ENCODE data around the gene CRAT. TPM values are rescaled to one million over a fixed set of nuclear protein-coding genes. Genes with fewer than 3 reads are reported as not detected.

CRAT gene
- total and polyA plus RNA-seq, 8 donors = 13.0 to 92.2 (median 29.2) TPM

- TF ChIP-seq CTCF (IDR thresholded peaks at IDR 0.05) = no peak
- TF ChIP-seq EP300 (IDR thresholded peaks at IDR 0.05) = no peak
- TF ChIP-seq POLR2A (IDR thresholded peaks at IDR 0.05) = no peak
- TF ChIP-seq POLR2AphosphoS5 (IDR thresholded peaks at IDR 0.05) = no peak
- Histone ChIP-seq H3K4me3 (no peak overlapping the region), H3K27me3 (no peaks in the 10 kb centered on the region), H3K9me3 (no peaks in the 10 kb centered on the region), H3K4me1 (peaks cover 6 to 23% (median 10%) of the 10 kb centered on the region in 4 donors), H3K27ac (no peak overlapping the region), H3K36me3 (peaks cover 6 to 70% (median 55%) of the 10 kb centered on the region in 4 donors)
- intact Hi-C loops (cut with DNase I; ENCODE audit: low total_unique reads) = no loop called here
- WGBS, 5 donors = 63 to 85% (median 79%) methylated on average over 4 of the region's 4 CpGs
- no peak for DNase-seq
Observed at GRCh38 chr9:129103595-129103965, 7.0 kb downstream of the CRAT start.

GRCh38 chr9:129102791-129103594 lies 7.6 kb downstream of the CRAT start:
- H3K4me1 ChIP-seq = peaks cover 5 to 17% (median 7%) of the 10 kb centered on the region in 4 donors
- TF ChIP-seq CTCF (IDR thresholded peaks at IDR 0.05) = peak in 3 of 7 experiments; percentile 24 to 52 (median 40)
- TF ChIP-seq POLR2AphosphoS5 (IDR thresholded peaks at IDR 0.05) = peak in 1 of 3 donors; percentile 28
- no peak for TF ChIP-seq POLR2A (IDR thresholded peaks at IDR 0.05)
- no peaks in the 10 kb centered on the region for H3K9me3 ChIP-seq
- H3K27me3 ChIP-seq = no peaks in the 10 kb centered on the region
- peaks cover 6 to 75% (median 57%) of the 10 kb centered on the region in 4 donors for H3K36me3 ChIP-seq
- DNase-seq = peak; percentile 63 to 76
- intact Hi-C loops (cut with DNase I; ENCODE audit: low total_unique reads) = no loop called here
- H3K27ac ChIP-seq = no peak overlapping the region
- no peak overlapping the region for H3K4me3 ChIP-seq
- 42 to 54% (median 43%) methylated on average over 12 to 14 of the region's 14 CpGs for WGBS, 5 donors

- H3K36me3 ChIP-seq = peaks cover 7 to 75% (median 57%) of the 10 kb centered on the region in 4 donors
- intact Hi-C loops (cut with DNase I; ENCODE audit: low total_unique reads) = no loop called here
Observed at GRCh38 chr9:129102095-129102525, 8.5 kb downstream of the CRAT start.

GRCh38 chr9:129101279-129101678 lies 9.3 kb downstream of the CRAT start:
- TF ChIP-seq CTCF (IDR thresholded peaks at IDR 0.05) (no peak), POLR2AphosphoS5 (IDR thresholded peaks at IDR 0.05) (no peak), EP300 (IDR thresholded peaks at IDR 0.05) (no peak), POLR2A (IDR thresholded peaks at IDR 0.05) (no peak)
- Histone ChIP-seq H3K36me3 (peaks cover 13 to 75% (median 58%) of the 10 kb centered on the region in 4 donors), H3K27me3 (no peaks in the 10 kb centered on the region), H3K27ac (no peak overlapping the region), H3K9me3 (no peaks in the 10 kb centered on the region), H3K4me1 (peaks cover 5 to 10% (median 6%) of the 10 kb centered on the region in 4 donors), H3K4me3 (no peak overlapping the region)
- intact Hi-C loops (cut with DNase I; ENCODE audit: low total_unique reads) = no loop called here
- WGBS, 5 donors = 84 to 96% (median 95%) methylated on average over 7 of the region's 7 CpGs
- DNase-seq = no peak

More at GRCh38 chr9:129102095-129102525, 8.5 kb downstream of the CRAT start:
- Histone ChIP-seq H3K27me3 (no peaks in the 10 kb centered on the region), H3K9me3 (no peaks in the 10 kb centered on the region), H3K4me1 (peaks cover 5 to 10% (median 6%) of the 10 kb centered on the region in 4 donors), H3K27ac (no peak overlapping the region), H3K4me3 (no peak overlapping the region)
- no peak for DNase-seq
- 90 to 96% (median 91%) methylated on average over 11 to 13 of the region's 13 CpGs for WGBS, 5 donors
- no peak for TF ChIP-seq POLR2AphosphoS5 (IDR thresholded peaks at IDR 0.05)
- no peak for TF ChIP-seq POLR2A (IDR thresholded peaks at IDR 0.05)
- TF ChIP-seq EP300 (IDR thresholded peaks at IDR 0.05) = no peak
- no peak for TF ChIP-seq CTCF (IDR thresholded peaks at IDR 0.05)

All from stomach (tissue), 9 donors.